HG03159 (cell line): ENCODE results near the gene SSMEM1.
"Not testable (repeated sequence)": the region's sequence is repeated elsewhere in the genome, so short reads cannot be mapped to it uniquely, and the experiment has no call there.

Source experiments
- ATAC-seq: cut with Tn5 transposase; IDR thresholded peaks from one replicate; pipeline ENCODE4 v1.9.1; 2021; ENCODE audit warnings: mild to moderate bottlenecking, moderate library complexity; ENCODE audit not compliant: unreplicated experiment

SSMEM1 gene

DNA sequence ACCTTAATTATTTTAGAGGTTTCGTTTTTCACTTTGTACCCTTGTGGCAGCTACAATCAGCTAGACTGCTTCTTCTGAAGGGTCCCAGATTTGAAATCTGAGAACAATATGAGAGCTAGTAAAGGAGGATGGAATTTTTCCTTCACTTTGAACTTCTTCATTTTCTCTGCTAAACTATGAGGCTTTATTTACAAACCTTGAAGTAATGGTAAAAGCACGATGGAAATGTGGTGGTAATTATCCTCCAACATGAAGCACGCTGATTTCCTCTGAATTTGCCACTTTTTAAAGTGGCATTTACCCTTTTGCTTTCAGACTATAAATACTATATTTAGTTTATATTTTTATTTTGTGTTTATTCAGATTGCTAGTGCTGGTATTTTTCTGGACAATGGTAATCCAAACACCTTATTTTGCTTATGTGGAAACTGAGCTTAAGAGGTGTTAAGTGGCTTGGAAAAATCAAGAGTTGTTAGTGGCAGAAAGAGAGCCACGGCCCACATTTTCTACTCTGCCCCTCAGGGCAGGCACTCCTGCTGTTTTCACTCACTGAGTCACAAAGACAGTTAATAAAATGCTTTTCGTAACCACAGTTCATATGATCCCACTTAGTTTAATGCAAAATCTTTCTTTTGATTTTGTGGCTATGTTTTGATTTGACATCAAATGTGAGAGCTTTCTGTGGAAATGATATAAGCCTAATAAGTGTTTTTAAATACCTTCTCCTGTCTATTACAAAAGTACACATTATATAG lies 2.7 kb downstream of the SSMEM1 start:
- no peak for ATAC-seq

- no peak for ATAC-seq
Observed at GRCh38 chr7:130213828-130214227, 6.2 kb downstream of the SSMEM1 start.

GRCh38 chr7:130216025-130216424 lies 8.4 kb downstream of the SSMEM1 start:
- ATAC-seq: no peak

GRCh38 chr7:130216750-130217149 lies 9.1 kb downstream of the SSMEM1 start:
- no peak for ATAC-seq

- no peak for ATAC-seq
Observed at GRCh38 chr7:130218806-130219620, 11.4 kb downstream of the SSMEM1 start.

- ATAC-seq: no peak
Observed at GRCh38 chr7:130219871-130220270, 12.2 kb downstream of the SSMEM1 start.

- no peak for ATAC-seq
Observed at GRCh38 chr7:130221746-130222145, 14.1 kb downstream of the SSMEM1 start.

DNA sequence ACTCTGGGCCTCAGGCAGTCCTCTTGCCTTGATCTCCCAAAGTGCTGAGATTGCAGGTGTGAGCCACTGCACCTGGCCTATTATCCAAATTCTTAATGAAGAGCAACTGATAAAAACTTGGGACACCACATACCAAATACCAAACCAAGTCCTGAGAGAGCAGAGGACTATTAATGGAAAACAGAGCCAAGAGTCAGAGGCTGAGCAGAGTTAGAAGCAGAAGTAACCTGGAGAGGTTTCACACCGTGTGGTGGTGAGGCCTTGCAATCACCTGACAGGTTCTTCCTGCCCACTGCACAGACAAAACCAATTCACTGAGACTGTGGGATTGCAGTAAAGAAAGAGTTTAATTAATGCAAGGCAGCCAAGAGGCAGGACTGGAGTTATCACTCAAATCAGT lies 16.0 kb downstream of the SSMEM1 start:
- ATAC-seq: no peak

DNA sequence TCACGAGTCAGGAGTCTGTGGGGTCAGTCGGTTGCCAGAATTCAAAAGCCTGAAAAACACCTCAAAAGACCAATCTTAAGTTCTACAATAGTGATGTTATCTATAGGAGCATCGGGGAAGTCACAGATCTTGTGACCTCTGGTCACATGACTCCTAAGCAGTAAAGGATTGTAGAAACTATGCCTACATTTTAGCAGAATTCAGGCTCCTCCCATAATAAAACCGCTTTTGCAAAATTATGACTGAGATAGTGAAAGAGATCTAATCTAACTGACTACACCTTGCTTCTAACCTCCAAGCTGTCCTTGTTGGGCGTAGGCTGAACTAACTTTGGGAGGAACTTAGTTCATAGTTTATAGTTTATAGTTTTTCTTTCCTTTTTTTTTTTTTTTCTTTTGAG lies 16.6 kb downstream of the SSMEM1 start:
- ATAC-seq: no peak

- not testable (repeated sequence) for ATAC-seq
Observed at GRCh38 chr7:130224923-130225322, 17.3 kb downstream of the SSMEM1 start.

DNA sequence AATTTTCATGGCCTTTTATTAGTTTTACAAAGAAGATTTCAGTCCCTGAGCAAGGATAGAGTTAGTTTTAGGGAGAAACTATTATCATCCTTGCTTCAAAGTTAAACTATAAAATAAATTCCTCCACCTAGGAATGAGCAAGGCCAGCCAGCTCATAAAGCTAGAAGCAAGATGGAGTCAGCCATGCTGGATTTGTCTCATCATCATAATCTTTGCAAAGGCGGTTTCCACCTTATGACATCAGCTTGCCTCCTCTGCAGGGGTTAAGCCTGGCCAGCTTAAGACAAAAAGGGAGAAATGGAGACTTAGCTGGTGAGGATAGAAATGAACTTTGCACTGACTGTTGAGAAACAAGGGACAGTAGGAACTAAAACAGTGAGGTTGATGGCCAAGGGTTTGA lies 18.7 kb downstream of the SSMEM1 start:
- no peak for ATAC-seq

DNA sequence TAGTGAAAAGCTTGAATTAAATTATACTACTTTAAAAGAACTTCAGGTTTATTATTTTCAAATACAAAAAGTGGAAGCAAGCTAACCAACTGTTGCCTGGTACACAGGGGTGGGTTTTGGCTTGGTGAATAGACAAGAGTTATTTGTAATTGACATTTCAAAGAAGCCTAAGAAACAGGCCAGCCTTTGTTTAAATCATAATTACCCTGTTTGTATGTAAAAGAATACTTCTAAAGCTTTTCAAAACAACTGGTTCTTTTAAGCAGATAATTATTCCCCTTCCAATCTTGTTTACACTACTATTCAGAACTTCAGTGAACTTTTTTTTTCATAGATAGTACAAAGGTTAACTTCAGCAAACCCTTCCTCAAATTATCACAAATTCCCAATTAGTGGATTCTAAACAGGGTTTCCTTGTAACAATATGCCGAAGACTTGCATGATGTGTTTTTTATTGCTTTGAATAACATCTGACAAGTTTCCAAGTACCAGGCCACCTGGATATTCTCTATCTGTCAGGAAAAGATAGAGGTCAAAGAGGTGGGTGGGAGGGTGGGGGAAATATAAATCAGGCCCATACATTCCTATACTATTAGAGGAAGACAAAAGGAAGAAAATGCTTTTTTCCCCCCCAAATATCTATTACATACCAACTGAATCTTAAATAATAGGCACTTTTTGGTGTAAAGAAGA lies 20.4 kb downstream of the SSMEM1 start:
- ATAC-seq: no peak

GRCh38 chr7:130228840-130229502 lies 21.3 kb downstream of the SSMEM1 start:
- no peak for ATAC-seq

DNA sequence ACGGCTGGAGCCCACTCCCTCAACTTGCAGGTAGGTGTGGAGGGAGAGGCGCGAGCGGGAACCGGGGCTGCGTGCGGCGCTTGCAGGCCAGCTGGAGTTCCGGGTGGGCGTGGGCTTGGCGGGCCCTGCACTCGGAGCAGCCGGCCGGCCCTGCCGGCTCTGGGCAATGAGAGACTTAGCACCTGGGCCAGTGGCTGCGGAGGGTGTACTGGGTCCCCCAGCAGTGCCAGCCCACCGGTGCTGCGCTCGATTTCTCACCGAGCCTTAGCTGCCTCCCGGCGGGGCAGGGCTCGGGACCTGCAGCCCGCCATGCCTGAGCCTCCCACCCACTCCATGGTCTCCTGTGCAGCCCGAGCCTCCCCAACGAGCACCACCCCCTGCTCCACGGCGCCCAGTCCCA lies 22.3 kb downstream of the SSMEM1 start:
- not testable (repeated sequence) for ATAC-seq

DNA sequence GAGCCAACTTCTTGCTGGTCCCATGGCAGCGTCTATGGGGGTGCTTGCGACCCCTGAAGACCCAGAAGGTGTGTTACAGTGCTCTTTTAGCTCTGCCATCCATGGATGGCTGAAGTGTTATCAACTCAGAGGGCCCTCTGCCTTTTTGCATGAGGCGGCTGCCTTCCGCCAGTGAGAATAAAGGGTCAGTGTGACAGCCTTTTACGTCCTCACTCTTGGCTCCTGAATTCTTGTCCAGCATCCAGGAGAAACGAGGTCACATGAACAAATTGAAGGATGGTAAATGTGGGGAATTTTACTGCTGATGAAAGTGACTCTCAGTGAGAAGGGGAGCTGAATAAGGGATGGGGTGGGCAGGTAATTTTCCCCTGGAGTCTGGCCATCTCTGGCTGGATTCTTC lies 24.1 kb downstream of the SSMEM1 start:
- ATAC-seq: no peak

GRCh38 chr7:130232209-130232608 lies 24.5 kb downstream of the SSMEM1 start:
- ATAC-seq: no peak

- no peak for ATAC-seq
Observed at GRCh38 chr7:130234078-130234477, 26.4 kb downstream of the SSMEM1 start.

GRCh38 chr7:130236361-130236760 lies 28.7 kb downstream of the SSMEM1 start:
- ATAC-seq: not testable (repeated sequence)

DNA sequence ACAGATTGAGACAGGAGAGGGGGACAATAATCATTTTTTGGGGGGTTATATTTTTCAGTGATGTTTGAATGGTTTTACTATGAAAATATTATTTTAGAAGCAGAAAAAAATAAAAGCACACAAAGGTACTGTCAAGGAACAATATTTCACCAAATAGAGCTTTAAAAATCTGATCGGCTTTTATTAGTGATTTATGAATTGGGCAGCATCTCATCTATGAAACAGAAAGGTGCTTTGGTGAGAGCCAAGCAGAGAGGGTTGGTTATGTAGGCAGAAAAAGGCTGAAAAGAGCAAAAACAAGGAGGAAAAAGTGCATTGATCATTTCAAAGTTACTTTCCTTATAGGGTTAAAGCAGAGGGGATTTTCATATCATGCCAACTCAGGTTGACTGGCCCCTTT lies 32.6 kb downstream of the SSMEM1 start:
- no peak for ATAC-seq

DNA sequence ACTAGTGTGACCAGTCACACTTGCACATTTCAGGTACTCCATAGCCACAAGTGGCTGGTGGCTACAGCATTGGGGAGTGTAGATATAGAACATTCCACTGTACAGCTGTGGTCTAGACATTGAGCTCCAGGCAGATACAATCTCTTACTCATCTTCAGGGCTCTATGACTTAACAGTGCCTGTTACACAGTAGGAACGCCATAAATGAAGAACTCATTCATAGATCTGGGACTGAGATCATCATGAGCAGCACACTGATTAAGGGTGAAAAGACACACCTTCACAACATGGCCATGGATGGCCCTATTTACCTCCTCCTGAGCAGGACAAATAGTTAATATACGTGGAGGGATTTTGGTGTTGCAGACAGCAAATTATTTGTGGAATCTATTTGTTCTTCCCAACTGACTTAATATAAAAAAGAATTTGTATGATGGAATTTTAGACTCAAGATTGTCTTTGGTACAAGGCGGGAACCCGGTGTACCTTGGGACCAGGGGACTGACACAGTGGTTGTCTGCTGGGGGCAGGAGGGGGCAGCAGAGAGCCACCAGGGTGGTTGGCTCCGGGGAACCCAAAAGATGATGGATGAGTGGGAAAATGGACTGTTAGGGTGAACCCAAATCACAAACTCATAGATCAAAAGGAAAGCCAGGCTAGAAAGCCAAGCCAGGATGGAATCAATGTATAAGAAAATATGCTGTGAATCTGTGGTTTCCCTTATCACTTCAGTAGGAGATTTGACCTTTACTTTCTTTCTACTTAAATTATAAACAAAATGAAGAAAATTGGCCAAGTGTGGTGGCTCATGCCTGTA lies 34.7 kb downstream of the SSMEM1 start:
- ATAC-seq: no peak
